Measurements from ENCODE around the gene PACS1.
A peak's percentile ranks its signal among the peaks of the same experiment; 100 is the strongest.
"Not testable (repeated sequence)": the region's sequence is repeated elsewhere in the genome, so short reads cannot be mapped to it uniquely, and the experiment has no call there.

PACS1 gene

GRCh38 chr11:66087148-66087908 is 17.3 kb downstream of the PACS1 start:
- H3K27ac ChIP-seq, result no peak overlapping the region
- intact Hi-C loops (cut with DNase I; ENCODE audit: low total_unique reads), result no loop called here
- H3K9me3 ChIP-seq, result no peaks in the 10 kb centered on the region
- no peak overlapping the region for H3K4me3 ChIP-seq
- no peak for DNase-seq
- no peaks in the 10 kb centered on the region for H3K27me3 ChIP-seq
- TF ChIP-seq CTCF (IDR thresholded peaks at IDR 0.05), result no peak
- no peaks in the 10 kb centered on the region for H3K36me3 ChIP-seq
- H3K4me1 ChIP-seq, result peaks cover 0 to 35% (median 25%) of the 10 kb centered on the region in 4 donors

GRCh38 chr11:66089067-66089466 is 19.0 kb downstream of the PACS1 start:
- H3K4me3 ChIP-seq, result no peak overlapping the region

GRCh38 chr11:66090288-66090687 is 20.2 kb downstream of the PACS1 start:
- Histone ChIP-seq H3K9me3 (no peaks in the 10 kb centered on the region), H3K36me3 (no peaks in the 10 kb centered on the region), H3K4me3 (no peak overlapping the region), H3K27ac (no peak overlapping the region), H3K27me3 (no peaks in the 10 kb centered on the region), H3K4me1 (peaks cover 0 to 5% (median 3%) of the 10 kb centered on the region in 4 donors)
- DNase-seq, result no peak
- intact Hi-C loops (cut with DNase I; ENCODE audit: low total_unique reads), result no loop called here
- TF ChIP-seq CTCF (IDR thresholded peaks at IDR 0.05), result no peak

More at GRCh38 chr11:66089067-66089466, 19.0 kb downstream of the PACS1 start:
- peaks cover 0 to 18% (median 12%) of the 10 kb centered on the region in 4 donors for H3K4me1 ChIP-seq
- H3K27ac ChIP-seq, result no peak overlapping the region
- DNase-seq, result no peak
- no peak for TF ChIP-seq CTCF (IDR thresholded peaks at IDR 0.05)
- intact Hi-C loops (cut with DNase I; ENCODE audit: low total_unique reads), result no loop called here
- H3K36me3 ChIP-seq, result no peaks in the 10 kb centered on the region
- no peaks in the 10 kb centered on the region for H3K27me3 ChIP-seq
- no peaks in the 10 kb centered on the region for H3K9me3 ChIP-seq

GRCh38 chr11:66092125-66092524 is 22.1 kb downstream of the PACS1 start:
- H3K27ac ChIP-seq; H3K9me3 ChIP-seq; H3K36me3 ChIP-seq; H3K4me1 ChIP-seq; H3K4me3 ChIP-seq; intact Hi-C loops (cut with DNase I; ENCODE audit: low total_unique reads); H3K27me3 ChIP-seq; DNase-seq: not testable (repeated sequence)

GRCh38 chr11:66099746-66100145 is 29.7 kb downstream of the PACS1 start:
- intact Hi-C loops (cut with DNase I; ENCODE audit: low total_unique reads); DNase-seq; H3K27ac ChIP-seq; H3K9me3 ChIP-seq; H3K27me3 ChIP-seq; H3K4me3 ChIP-seq; H3K36me3 ChIP-seq: not testable (repeated sequence)
- peaks cover 0 to 16% (median 10%) of the 10 kb centered on the region in 4 donors for H3K4me1 ChIP-seq

GRCh38 chr11:66100272-66101065 is 30.4 kb downstream of the PACS1 start:
- no peaks in the 10 kb centered on the region for H3K36me3 ChIP-seq
- DNase-seq, result peak; percentile 65 to 77
- peaks cover 0 to 16% (median 10%) of the 10 kb centered on the region in 4 donors for H3K4me1 ChIP-seq
- H3K9me3 ChIP-seq, result no peaks in the 10 kb centered on the region
- H3K27me3 ChIP-seq, result no peaks in the 10 kb centered on the region
- H3K4me3 ChIP-seq, result peak overlapping the region in 1 of 2 donors; percentile 5
- intact Hi-C loops (cut with DNase I; ENCODE audit: low total_unique reads), result no loop called here
- no peak for TF ChIP-seq CTCF (IDR thresholded peaks at IDR 0.05)
- H3K27ac ChIP-seq, result no peak overlapping the region
